Measurements from ENCODE around the gene C2.
"Not testable (repeated sequence)": the region's sequence is repeated elsewhere in the genome, so short reads cannot be mapped to it uniquely, and the experiment has no call there.

The C2 gene

DNA sequence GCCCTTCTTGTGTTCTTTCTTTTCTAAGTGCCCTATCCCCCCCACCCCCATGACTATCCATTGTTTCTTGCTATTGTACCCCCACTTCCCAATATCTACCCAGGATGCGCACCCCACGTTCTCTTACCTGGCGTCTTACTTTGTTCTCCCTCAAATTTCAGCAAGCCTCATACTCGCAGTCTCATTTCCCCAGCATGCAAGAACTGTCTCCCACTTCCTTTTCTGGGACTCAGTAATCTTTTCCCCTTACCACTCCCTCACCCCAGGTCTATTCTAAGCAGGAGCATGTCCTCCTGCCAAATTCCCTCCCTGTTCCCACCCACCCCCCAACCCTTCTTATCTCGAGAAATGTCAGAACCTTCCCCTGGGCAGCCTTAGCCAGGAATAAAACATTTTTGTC is 28.3 kb upstream of the C2 start:
- no peak for DNase-seq

DNA sequence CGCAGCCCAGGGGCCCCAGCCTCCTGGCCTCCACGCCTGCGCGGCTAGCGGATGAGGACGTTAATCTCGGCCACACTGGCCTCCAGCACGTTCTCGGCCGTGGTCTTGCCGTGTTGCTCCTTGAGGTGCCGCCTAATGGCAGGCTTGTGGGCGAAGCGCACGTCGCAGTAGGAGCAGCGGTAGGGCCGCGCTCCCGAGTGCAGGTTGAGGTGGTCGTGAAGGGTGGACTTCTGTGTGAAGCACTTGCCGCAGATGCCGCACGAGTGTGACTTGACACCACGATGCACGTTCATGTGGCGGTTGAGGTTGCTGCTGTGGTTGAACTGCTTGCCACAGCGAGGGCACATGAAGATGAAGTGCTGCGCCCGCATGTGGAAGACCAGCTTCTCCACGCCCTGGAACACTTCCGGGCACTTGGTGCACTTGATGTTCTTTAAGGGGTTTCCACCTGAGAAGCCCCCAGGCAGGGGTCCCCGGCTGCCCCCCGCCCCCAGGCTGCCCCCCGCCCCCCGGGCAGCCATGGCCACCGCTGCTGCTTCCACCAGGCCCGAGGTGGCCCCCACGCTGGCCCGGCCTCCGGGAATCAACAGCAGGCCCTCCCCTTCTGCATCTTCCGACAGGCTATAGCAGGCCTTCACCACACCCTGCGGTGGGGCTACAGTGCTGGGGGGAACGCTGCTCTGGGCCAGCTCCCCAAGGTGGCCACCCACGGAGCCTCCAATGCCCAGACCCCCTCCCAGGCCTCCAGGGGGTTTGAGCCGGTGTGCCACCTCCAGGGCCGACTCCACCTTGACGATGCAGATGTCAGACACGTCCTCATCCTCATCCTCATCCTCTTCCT is 27.4 kb upstream of the C2 start:
- no peak for DNase-seq

DNA sequence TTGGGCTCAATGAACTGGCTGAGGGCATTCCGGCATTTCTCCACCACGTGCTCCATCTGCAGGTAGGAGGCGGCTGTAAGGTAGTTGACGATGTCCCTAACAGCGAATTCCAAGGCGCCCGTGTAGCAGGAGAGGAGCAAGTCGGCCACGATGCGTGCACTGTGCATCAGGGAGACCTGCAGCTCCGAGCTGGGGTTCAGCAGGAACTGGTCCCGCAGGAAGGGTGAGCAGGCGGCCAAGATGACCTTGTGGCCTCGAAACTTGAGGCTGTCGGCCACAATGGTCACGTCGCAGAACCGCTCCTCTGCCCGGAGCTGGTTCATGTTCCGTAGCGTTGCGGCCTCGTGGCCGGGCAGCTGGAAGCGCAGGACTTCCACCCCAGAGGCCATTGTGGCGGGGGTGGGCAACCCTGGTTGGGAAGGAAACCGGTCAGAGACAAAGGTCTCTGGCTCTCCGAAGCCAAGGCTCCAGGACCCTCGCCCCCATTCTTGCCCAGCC is 26.6 kb upstream of the C2 start:
- peak in 1 of 2 experiments; percentile 2 for DNase-seq

DNA sequence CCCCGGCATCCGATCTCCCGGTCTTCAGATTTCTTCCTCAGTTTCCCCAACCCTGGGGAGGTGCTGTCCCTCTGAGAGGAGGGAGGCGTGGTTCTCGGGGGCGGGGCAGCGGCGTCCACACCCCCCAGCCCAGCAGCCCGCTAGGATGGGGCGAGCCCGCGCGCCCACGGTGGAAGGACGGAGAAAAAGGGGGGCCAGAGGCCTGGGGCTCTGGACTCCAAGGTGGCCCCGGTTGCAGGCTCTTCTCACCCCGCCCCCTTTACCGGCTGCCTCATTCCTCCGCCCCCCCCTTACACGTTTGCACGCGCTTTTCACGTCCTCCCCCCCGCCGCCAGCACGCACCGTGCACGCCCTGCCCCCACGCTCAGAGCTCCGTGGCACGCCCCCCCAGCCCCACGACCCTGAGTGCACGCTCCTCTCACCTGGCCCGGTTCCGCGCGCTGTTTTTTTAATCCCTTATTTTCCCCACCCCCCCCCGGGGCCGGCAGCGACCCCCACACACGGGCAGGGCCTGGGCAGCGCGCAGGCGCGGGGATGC is 26.0 kb upstream of the C2 start:
- peak; percentile 26 to 27 for DNase-seq

DNA sequence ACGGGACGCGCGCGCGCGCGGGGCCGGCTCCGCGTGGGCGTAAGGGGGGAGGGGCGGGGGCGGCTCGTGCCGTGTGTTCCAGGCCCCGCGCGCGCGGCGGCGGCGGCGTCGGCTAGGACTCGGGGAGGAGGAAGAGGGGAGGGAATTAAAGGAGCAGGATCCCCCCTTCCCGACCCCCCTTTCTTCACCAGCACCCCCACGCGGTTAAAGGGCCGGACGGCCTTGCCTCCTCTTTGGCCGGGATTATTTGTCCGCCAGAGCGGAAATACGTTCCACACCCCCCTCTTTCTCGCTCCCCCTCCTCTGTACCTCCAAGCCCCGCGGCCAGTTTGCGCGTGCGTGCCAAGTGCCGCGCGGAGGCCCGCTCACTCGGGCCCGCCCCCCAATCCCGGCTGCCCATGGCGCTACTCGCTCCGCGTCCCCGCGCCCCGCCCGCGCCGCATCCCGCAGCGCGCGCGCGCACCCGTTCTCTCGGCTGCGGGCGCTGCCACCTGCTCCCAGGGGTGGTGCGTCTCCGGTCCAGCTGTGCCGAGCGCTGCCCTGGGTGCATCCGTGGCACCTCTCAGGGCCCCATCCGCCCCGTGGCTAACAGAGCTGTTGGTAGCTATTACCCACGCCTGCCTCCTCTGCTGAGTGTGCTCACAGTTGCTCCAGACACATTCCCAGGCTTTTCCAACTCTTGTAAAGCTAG is 25.4 kb upstream of the C2 start, which contains the start of gene ZBTB12:
ZBTB12 (minus strand) TSS at position 134 of the 691 bp plus-strand sequence. CDS start 781 bp downstream, outside the sequence.
- peak; percentile 96 for DNase-seq

DNA sequence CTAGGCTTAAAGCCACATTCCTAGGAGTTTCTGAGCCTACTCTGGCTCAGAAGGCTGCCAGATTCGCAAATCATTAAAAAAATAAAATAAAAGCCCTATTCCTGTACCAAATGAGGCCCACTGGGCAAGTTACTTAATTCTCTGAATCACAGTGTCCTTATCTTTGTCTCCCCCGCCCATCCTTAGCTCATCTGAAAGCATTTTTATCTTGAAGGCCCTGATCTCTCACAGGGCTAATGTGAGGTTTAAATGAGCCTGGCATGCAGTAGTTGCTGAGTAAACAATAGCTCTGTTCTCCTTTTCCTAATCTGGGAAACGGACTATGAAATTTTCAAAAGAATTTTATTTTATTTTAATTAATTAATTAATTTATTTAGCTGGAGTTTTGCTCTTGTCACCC is 23.6 kb upstream of the C2 start:
- DNase-seq: no peak

DNA sequence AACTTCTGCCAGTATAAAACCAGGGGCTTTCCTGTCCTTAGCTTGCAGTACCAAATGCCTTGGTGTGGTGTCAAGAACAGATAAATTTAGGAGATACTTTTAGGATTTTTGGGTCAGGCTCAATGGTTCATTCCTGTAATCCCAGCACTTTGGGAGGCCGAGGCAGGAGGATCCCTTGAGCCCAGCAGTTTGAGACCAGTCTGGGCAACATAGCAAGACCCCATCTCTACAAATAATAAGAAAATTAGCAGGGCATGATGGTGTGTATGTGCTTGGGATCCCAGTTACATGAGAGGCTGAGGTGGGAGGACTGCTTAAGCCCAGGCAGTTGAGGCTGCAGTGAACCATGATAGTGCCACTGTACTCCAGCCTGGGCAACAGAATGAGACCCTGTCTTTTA is 22.5 kb upstream of the C2 start:
- no peak for DNase-seq

DNA sequence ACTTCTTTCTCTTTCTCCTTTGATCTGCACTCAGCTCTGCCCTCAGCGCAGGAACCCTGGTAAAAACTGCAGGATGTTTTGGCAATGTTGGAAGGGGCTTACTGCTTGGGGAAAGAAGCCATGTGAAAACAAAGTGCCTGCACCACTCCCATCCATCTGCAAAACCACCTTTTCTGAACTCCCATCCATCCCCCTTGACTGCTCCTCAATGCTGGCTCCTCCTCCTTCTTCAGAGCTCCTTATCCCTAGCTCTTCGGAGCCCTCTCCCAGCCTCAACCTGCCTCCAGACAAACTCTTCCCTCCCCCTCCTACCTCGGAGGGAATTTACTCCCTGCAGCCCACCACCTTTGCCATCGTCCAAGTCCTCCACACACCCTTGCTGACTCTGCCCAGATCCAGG is 21.4 kb upstream of the C2 start:
- no peak for DNase-seq

DNA sequence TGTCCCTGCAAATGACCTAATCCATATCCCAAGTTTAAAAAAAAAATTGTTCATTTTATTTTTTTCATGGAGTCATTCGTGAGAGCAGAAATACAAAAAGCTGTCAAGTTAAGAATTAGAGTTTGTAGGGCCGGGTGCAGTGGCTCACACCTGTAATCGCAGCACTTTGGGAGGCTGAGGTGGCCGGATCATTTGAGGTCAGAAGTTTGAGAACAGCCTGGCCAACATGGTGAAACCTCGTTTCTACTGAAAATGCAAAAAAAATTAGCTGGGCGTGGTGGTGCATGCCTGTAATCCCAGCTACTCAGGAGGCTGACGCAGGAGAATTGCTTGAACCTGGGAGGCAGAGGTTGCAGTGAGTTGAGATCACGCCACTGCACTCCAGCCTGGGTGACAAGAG is 20.8 kb upstream of the C2 start:
- not testable (repeated sequence) for DNase-seq

DNA sequence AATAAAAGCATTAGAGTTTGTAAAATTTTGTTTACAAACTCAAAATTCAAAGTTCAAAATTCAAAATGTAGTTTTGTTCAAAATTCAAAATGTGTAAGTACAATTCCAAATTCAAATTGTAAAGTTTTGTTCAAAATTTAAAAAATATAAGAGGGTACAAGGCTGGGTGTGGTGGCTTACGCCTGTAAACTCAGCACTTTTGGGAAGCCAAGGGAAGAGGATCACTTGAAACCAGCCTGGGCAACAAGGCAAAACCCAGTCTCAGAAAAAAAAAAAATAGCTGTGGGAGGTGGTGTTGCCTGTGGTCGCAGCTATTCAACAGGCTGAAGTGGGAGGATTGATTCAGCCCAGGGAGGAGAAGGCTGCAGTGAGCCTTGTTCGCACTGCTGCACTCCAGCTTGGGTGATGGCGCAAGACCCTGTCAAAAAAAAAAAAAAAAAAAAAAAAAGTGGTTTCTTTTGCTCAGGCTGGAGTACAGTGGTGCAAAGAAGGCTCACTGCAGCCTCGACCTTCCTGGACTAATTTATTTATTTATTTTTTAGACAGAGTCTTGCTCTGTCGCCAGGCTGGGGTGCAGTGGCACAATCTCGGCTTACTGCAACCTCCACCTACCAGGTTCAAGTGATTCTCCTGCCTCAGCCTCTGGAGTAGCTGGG is 20.2 kb upstream of the C2 start:
- DNase-seq: no peak

DNA sequence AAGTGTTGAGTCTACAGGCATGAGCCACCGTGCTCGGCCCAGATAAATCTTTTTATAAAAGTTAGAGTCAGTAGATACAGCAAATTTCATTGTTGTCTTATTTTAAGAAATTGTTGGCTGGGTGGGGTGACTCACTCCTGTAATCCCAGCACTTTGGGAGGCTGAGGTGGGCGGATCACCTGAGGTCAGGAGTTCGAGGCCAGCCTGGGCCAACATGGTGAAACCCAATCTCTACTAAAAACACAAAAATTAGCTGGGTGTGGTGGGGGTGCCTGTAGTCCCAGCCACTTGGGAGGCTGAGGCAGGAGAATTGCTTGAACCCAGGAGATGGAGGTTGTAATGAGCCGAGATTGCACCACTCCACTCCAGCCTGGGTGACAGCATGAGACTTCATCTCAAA is 19.3 kb upstream of the C2 start:
- not testable (repeated sequence) for DNase-seq

DNA sequence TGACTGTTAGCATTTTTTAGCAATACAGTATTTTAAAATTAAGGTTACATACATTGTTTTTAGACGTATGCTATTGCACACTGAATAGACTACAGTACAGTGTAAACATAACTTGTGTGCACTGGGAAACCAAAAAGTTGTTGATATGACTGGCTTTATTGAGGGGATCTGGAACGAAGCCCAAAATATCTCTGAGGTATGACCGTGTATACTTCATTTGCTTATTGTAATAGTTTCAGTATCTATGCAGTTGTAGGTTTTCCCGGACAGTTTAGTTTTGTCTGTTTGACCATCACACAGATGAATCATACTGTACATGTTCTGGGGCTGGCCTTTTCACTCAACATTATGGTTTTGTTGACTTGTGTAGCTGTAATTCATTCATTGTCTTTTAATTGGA is 18.7 kb upstream of the C2 start:
- no peak for DNase-seq

DNA sequence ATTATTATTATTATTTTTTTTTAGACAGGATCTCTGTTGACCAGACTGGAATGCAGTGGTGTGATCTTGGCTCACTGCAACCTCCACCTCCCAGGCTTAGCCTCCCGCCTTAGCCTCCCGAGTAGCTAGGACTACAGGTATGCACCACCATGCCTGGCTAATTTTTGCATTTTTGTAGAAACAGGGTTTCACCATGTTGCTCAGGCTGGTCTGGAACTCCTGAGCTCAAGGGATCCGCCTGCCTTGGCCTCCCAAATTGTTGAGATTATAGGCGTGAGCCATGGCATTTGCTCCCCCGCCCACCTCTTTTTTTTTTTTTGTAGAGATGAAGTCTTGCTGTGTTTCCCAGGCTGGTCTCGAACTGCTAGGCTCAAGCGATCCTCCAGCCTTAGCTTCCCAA is 18.2 kb upstream of the C2 start:
- not testable (repeated sequence) for DNase-seq

DNA sequence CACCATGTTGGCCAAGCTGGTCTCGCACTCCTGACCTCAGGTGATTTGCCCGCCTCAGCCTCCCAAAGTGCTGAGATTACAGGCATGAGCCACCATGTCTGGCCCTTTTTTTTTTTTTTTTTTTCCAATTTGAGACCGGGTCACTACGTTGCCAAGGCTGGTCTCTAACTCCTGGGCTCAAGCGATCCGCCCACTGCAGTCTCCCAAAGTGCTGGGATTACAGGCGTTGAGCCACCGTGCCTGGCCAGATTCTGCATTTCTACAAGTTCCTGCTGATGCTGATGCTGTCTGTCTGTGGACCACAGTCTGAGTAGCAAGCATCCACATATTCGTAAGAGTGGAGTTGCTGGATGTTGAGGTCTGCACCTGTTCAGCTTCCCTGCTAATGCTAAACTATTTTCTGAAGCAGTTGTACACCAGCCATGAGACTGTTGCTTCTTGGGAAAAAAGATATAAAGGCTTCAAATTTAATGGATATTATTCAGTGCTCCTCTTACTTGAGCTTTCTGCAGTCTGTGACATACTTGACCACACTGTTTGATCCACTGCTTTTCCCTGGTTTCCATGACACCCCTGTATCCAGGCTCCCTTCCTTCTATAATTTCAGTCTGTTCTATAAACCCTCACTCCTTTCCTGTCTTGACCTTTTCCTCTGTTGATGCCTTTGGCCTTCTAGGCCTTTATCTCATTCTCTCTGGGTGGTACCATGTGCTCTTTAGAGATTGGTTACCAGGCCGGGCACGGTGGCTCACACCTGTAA is 15.5 kb upstream of the C2 start:
- DNase-seq: no peak

DNA sequence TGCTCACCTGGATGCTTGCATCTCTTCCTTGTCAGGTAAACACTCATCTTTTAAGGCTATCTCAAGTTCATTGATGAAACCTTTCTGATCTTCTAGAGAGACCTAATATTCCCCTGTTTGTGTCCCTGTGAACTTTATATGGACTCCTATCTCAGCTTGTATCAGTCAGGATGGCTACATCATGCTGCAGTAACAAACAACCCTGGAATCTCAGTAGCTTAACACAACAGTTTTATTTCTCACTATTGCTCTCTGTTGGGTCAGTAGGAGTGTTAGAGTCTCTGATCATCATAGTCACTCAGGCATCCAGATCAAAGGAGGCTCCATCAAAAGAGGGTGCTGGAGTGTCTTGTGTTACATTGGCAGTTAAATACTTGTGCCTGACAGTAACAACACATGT is 12.2 kb upstream of the C2 start:
- no peak for DNase-seq

DNA sequence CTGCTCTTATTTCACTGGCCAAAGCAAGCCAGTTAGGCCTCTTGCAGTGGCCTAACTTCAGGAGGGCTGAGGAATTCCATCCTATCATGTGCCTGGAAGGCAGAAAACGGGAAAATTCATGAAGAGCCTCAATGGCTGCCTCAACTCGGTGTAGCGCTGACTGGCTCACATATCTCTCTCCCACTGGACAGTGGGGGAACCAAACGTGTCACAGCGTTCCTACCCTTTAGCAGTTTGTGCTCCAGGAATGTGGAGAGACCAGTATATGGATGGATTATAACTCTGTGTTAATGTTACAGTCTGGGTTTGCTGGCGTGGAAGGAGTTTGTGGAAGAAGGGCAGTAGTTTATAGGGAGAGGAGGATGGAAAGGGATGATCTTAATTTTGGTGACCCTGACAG is 11.8 kb upstream of the C2 start:
- no peak for DNase-seq

DNA sequence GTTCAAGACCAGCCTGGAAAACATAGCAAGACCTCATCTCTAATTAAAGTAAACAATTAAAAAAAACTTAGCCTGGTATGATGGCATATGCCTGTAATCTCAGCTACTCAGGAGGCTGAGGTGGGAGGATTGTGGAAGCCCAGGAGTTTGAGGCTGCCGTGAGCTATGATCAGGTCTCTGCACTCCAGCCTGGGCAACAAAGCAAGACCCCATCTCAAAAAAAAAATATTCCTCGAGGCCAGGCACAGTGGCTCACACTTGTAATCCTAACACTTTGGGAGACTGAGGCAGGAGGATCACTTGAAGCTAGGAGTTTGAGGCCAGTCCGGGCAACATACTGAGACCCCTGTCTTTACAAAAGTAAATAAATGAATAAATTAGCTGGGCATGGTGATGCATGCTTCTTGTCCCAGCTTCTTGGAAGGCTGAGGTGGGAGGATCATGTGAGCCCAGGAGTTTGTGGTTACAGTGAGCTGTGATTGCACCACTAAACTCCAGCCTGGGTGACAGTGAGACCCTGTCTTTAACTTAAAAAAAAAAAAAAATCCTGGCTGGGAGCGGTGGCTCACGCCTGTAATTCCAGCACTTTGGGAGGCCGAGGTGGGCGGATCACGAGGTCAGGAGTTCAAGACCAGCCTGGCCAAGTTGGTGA is 9.3 kb upstream of the C2 start:
- no peak for DNase-seq

DNA sequence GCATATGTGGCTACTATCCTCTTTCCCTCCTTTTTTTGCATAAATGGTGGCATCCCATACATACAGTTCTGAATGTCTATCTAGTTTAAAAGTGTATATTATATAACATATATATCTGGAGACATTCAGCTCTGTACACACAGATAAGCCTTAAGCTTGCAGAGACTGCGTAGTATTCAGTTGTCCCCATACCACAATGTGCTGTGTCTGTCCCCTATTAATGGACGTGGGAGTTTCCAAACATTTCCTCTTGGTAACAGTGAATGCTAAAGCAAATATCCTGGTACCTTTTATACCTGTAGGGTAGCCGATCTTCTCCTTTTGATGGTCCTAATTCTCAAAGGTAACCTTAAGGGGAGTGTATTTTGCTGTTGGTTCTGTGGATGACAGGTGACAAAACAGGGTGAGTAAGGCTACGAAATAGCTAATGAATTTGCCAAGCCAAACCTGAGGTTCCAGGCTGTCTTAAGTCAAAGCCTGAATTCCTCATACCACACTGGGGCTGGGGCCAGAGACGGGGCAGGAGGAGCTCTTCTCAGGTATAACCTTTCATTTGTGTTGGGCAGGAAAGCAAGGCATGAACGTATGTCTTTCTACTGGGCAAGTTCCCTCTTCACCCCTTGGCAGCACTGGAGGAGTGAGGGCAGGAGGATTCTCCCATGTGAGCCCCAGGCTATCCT is 7.8 kb upstream of the C2 start:
- DNase-seq: no peak

DNA sequence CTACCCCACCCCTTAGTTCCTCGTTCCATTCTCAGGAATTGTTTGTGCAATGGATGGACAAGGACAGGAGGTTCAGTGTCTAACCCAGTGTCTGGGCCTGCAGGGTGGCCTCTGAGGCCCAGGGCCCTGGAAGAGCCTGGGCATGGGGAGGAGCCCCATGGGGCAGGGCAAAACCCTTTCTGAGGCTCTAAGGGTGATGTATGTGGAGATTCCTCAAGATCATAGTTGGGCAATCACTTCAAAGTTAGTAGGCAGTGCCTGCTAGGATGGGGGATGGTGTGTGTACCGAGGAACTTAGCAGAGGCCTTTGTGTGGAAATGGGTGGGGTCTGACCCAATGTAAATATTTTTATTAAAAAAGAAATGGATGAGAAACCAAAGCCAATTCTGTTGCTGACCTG is 6.7 kb upstream of the C2 start:
- no peak for DNase-seq

DNA sequence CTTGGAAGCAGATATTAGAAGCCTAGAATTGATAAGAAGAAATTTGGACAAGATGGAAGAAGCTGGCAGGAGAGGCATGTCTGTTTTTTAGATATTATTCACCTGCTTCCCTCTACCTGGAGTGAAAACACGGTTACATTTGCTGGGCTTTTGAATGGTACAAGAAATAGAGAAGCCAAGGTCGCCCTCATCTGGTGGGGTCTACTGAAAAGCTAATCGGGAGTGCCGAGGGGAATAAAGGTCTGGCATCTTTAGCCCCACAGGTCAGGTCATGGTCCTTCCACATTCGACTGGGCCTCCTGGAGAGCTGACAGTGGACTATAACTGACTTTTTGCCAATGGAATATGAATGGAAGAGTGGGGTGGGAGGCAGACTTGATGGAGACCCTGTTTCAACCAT is 4.6 kb upstream of the C2 start:
- peak in 1 of 2 experiments; percentile 10 for DNase-seq

DNA sequence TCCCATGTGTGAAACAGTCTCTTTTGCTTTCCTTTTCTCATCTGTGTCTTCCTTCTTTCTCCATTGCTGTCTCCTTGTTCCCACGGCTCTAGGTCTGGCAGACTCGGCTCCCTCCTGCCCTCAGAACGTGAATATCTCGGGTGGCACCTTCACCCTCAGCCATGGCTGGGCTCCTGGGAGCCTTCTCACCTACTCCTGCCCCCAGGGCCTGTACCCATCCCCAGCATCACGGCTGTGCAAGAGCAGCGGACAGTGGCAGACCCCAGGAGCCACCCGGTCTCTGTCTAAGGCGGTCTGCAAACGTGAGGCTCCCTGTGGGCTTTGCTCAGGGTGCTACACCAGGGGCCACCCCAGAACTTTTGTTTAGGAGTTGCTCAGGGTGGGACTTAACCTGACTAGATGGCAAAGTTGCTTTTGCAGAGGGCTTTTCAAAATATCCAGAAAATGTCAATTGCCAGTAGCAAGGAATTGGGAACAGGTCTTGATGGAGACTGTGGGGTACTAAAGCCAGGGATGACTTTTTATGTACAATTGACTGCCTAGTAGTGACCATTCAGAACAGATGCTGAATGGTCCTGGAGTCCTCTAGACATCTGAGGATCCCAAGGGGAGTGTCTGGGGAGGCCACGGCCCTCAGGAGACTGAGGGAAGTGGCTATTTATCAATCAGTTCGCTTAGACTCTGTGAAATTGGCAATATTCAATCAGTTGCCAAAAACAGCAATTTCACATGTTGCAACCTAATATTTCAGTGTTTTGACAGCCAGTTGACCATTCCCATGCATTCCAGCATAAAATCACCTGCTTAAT is 550 bp downstream of the C2 start:
- DNase-seq: no peak
